ENCODE data around the gene TMEM271.

Gene TMEM271

GRCh38 chr4:622071-622995 lies 46.2 kb upstream of the TMEM271 start:
- no peak for TF ChIP-seq MAX (IDR thresholded peaks at IDR 0.05)
- TF ChIP-seq REST (IDR thresholded peaks at IDR 0.05; ENCODE audit: low read depth): no peak
- no peak for TF ChIP-seq RAD21 (IDR thresholded peaks at IDR 0.05; ENCODE audit: low read depth)
- TF ChIP-seq FOXM1 (IDR thresholded peaks at IDR 0.05; ENCODE audit: borderline replicate concordance, low read depth): no peak
- TF ChIP-seq TEAD4 (IDR thresholded peaks at IDR 0.05): no peak
- no peak for TF ChIP-seq EP300 (IDR thresholded peaks at IDR 0.05; ENCODE audit: borderline replicate concordance)
- no peak for TF ChIP-seq EGR1 (IDR thresholded peaks at IDR 0.05)
- TF ChIP-seq TCF12 (IDR thresholded peaks at IDR 0.05; ENCODE audit: low read depth): no peak
- TF ChIP-seq USF1 (IDR thresholded peaks at IDR 0.05): no peak

GRCh38 chr4:621296-622070 lies 45.4 kb upstream of the TMEM271 start:
- TF ChIP-seq EP300 (IDR thresholded peaks at IDR 0.05; ENCODE audit: borderline replicate concordance): no peak
- no peak for TF ChIP-seq MAX (IDR thresholded peaks at IDR 0.05)

GRCh38 chr4:620851-621261 lies 44.8 kb upstream of the TMEM271 start:
- TF ChIP-seq TCF12 (IDR thresholded peaks at IDR 0.05; ENCODE audit: low read depth) (no peak), NFIC (IDR thresholded peaks at IDR 0.05) (no peak), ZBTB7A (IDR thresholded peaks at IDR 0.05; ENCODE audit: low read depth) (no peak), EP300 (IDR thresholded peaks at IDR 0.05; ENCODE audit: borderline replicate concordance) (no peak), TEAD4 (IDR thresholded peaks at IDR 0.05) (no peak), TAF1 (IDR thresholded peaks at IDR 0.05; ENCODE audit: low read depth) (no peak), RAD21 (IDR thresholded peaks at IDR 0.05; ENCODE audit: low read depth) (no peak), USF1 (IDR thresholded peaks at IDR 0.05) (no peak), FOXM1 (IDR thresholded peaks at IDR 0.05; ENCODE audit: borderline replicate concordance, low read depth) (no peak), YY1 (IDR thresholded peaks at IDR 0.05; ENCODE audit: low read depth) (no peak), CREB1 (IDR thresholded peaks at IDR 0.05; ENCODE audit: low read depth) (no peak), MAX (IDR thresholded peaks at IDR 0.05) (no peak)

- TF ChIP-seq NFIC (IDR thresholded peaks at IDR 0.05): no peak
- no peak for TF ChIP-seq EP300 (IDR thresholded peaks at IDR 0.05; ENCODE audit: borderline replicate concordance)
- no peak for TF ChIP-seq TEAD4 (IDR thresholded peaks at IDR 0.05)
Measured at GRCh38 chr4:620201-620600, 44.1 kb upstream of the TMEM271 start.

GRCh38 chr4:617644-618641 lies 41.8 kb upstream of the TMEM271 start:
- TF ChIP-seq USF1 (IDR thresholded peaks at IDR 0.05) (peak; percentile 45), REST (IDR thresholded peaks at IDR 0.05; ENCODE audit: low read depth) (no peak), TCF12 (IDR thresholded peaks at IDR 0.05; ENCODE audit: low read depth) (peak; percentile 77; the same call in 1 of the 2 replicates), TAF1 (IDR thresholded peaks at IDR 0.05; ENCODE audit: low read depth) (no peak), TEAD4 (IDR thresholded peaks at IDR 0.05) (peak; percentile 94), ZBTB7A (IDR thresholded peaks at IDR 0.05; ENCODE audit: low read depth) (no peak), CREB1 (IDR thresholded peaks at IDR 0.05; ENCODE audit: low read depth) (no peak), FOXM1 (IDR thresholded peaks at IDR 0.05; ENCODE audit: borderline replicate concordance, low read depth) (no peak), YY1 (IDR thresholded peaks at IDR 0.05; ENCODE audit: low read depth) (no peak), MAX (IDR thresholded peaks at IDR 0.05) (peak; percentile 49; the same call in 1 of the 2 replicates), RAD21 (IDR thresholded peaks at IDR 0.05; ENCODE audit: low read depth) (no peak), EP300 (IDR thresholded peaks at IDR 0.05; ENCODE audit: borderline replicate concordance) (peak; percentile 54; the same call in 1 of the 2 replicates), NFIC (IDR thresholded peaks at IDR 0.05) (0 out of 2 replicates have a peak, but pooled peaks have one; percentile 40), EGR1 (IDR thresholded peaks at IDR 0.05) (no peak), CEBPB (IDR thresholded peaks at IDR 0.05) (no peak)

Data from Ishikawa (cell line).